PFSK-1 (cell line): ENCODE results near the gene SLC17A5.

Experiments
- FOXP2 ChIP-seq: optimal IDR thresholded peaks from 2 replicates; pipeline ENCODE3; 2011; ENCODE audit warnings: borderline replicate concordance, control low read depth, inconsistent platforms; ENCODE audit not compliant: insufficient read depth; ENCODE audit errors: extremely low read length, extremely low read depth
- POLR2AphosphoS5 ChIP-seq: IDR thresholded peaks from 2 replicates; pipeline ENCODE4 v1.6.1; 2012; ENCODE audit warnings: low read depth, mild to moderate bottlenecking, control low read depth, low read length, moderate library complexity
- REST ChIP-seq, 2 experiments: IDR thresholded peaks; 2 replicates each; pipeline versions ENCODE4 v1.6.1 to v1.8.0; 2011 to 2012; ENCODE audit warnings: low read depth in 2 of 2, low read length in 2 of 2, control low read depth in 1 of 2, inconsistent platforms in 1 of 2, mild to moderate bottlenecking in 1 of 2, moderate library complexity in 1 of 2; ENCODE audit not compliant: insufficient read depth in 1 of 2
- SIN3A ChIP-seq: IDR thresholded peaks from 2 replicates; pipeline ENCODE4 v1.6.1; 2012; ENCODE audit warnings: mild to moderate bottlenecking, low read length, moderate library complexity, borderline replicate concordance; ENCODE audit not compliant: insufficient read depth
- TAF1 ChIP-seq: IDR thresholded peaks from 2 replicates; pipeline ENCODE4 v1.6.1; 2012; ENCODE audit warnings: low read length, control low read depth, borderline replicate concordance; ENCODE audit not compliant: insufficient read depth

The SLC17A5 gene

GRCh38 chr6:73613806-73614536 lies 39.8 kb downstream of the SLC17A5 start:
- TF ChIP-seq POLR2AphosphoS5: no peak
- TF ChIP-seq REST (IDR thresholded peaks at IDR 0.05; ENCODE audit: insufficient read depth in 1 of 2, low read depth in 2 of 2, low read length in 2 of 2): no peak
- TF ChIP-seq FOXP2: no peak
- TF ChIP-seq TAF1: no peak
- no peak for TF ChIP-seq SIN3A

- no peak for TF ChIP-seq TAF1
- no peak for TF ChIP-seq REST (IDR thresholded peaks at IDR 0.05; ENCODE audit: insufficient read depth in 1 of 2, low read depth in 2 of 2, low read length in 2 of 2)
- no peak for TF ChIP-seq SIN3A
- no peak for TF ChIP-seq FOXP2
- no peak for TF ChIP-seq POLR2AphosphoS5
These were observed 41.2 kb downstream of the SLC17A5 start for GRCh38 chr6:73612611-73613010.

GRCh38 chr6:73610444-73611275 lies 43.1 kb downstream of the SLC17A5 start:
- TF ChIP-seq REST (IDR thresholded peaks at IDR 0.05; ENCODE audit: insufficient read depth in 1 of 2, low read depth in 2 of 2, low read length in 2 of 2) (no peak), FOXP2 (no peak), POLR2AphosphoS5 (no peak)

- TF ChIP-seq FOXP2 (no peak), REST (IDR thresholded peaks at IDR 0.05; ENCODE audit: insufficient read depth in 1 of 2, low read depth in 2 of 2, low read length in 2 of 2) (no peak), SIN3A (no peak), POLR2AphosphoS5 (no peak), TAF1 (no peak)
These were observed 45.0 kb downstream of the SLC17A5 start for GRCh38 chr6:73608761-73609160.
